Astrocyte of the spinal cord (primary cell): ENCODE results near the gene UBR7.
"Not testable (repeated sequence)": the region's sequence is repeated elsewhere in the genome, so short reads cannot be mapped to it uniquely, and the experiment has no call there.

Experiments used
- DNase-seq: peaks from one replicate; pipeline ENCODE4 v3.0.0; 2011; ENCODE audit warnings: low read depth, low spot score
- H3K4me3 ChIP-seq: 2 replicates; pipeline ENCODE4 v1.5.1; 2011; ENCODE audit warnings: low read depth, mild to moderate bottlenecking, low read length, moderate library complexity
- in situ Hi-C: cut with HindIII; loops from 2 replicates; pipeline ENCODE4 v1.10.0; 2017; ENCODE audit warnings: low sequenced_read_pairs
- TF ChIP-seq, protein P1 (sequence below): IDR thresholded peaks from 2 replicates; pipeline ENCODE4 v1.5.1; 2012; ENCODE audit warnings: low read depth, mild to moderate bottlenecking, low read length, inconsistent platforms

Gene UBR7, protein sequence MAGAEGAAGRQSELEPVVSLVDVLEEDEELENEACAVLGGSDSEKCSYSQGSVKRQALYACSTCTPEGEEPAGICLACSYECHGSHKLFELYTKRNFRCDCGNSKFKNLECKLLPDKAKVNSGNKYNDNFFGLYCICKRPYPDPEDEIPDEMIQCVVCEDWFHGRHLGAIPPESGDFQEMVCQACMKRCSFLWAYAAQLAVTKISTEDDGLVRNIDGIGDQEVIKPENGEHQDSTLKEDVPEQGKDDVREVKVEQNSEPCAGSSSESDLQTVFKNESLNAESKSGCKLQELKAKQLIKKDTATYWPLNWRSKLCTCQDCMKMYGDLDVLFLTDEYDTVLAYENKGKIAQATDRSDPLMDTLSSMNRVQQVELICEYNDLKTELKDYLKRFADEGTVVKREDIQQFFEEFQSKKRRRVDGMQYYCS

DNA sequence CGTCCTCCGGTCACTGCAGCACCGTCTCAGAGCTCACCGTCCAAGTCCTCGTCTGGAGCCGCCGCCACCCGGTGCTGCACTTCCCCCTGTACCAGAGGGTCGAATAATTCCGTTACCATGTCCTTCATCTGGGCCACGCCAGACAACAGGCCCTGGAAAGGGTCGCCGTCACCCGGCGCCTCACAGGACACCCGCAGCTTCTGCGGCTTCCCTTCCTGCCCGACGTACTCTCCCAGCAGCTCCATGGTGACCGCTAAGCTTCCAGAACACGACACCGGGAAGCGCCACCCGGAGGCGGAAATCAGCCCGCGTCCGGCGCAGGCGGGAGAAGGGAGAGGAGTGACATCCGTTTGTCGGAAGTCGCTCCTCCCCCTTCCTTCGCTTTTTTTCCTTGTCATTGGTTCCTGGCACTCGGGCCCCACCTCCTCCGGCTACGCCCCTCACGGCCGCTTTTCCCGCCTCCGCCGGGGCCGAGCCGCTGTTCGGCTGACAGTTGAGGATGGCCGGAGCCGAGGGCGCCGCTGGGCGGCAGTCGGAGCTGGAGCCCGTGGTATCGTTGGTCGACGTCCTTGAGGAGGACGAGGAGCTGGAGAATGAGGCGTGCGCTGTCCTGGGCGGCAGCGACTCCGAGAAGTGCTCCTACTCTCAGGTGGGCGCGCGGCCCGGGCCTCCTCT lies at the start of gene UBR7, which contains the start of gene GON7:
UBR7 (plus strand) TSS at position 464 of the 675 bp plus-strand sequence; CDS start at position 500, 36 bp downstream.
GON7 (minus strand) TSS at position 273 of the 675 bp plus-strand sequence; CDS start at position 245, 28 bp downstream.
- peak; percentile 98 for DNase-seq
- in situ Hi-C loops = no loop called here
- TF ChIP-seq, protein P1, sequence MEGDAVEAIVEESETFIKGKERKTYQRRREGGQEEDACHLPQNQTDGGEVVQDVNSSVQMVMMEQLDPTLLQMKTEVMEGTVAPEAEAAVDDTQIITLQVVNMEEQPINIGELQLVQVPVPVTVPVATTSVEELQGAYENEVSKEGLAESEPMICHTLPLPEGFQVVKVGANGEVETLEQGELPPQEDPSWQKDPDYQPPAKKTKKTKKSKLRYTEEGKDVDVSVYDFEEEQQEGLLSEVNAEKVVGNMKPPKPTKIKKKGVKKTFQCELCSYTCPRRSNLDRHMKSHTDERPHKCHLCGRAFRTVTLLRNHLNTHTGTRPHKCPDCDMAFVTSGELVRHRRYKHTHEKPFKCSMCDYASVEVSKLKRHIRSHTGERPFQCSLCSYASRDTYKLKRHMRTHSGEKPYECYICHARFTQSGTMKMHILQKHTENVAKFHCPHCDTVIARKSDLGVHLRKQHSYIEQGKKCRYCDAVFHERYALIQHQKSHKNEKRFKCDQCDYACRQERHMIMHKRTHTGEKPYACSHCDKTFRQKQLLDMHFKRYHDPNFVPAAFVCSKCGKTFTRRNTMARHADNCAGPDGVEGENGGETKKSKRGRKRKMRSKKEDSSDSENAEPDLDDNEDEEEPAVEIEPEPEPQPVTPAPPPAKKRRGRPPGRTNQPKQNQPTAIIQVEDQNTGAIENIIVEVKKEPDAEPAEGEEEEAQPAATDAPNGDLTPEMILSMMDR = no peak
- peak within 1 kb of the TSS; percentile 94 for H3K4me3 ChIP-seq

DNA sequence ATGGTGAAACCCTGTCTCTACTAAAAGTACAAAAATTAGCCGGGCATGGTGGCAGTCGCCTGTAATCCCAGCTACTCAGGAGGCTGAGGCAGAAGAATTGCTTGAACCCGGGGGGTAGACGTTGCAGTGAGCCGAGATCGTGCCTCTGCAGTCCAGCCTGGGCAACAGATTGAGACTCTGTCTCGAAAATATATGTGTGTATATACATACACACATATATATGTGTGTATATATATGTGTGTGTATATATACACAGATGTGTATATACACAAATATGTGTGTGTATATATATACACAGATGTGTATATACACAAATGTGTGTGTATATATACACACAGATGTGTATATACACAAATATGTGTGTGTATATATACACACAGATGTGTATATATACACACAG lies 48.7 kb upstream of the UBR7 start:
- H3K4me3 ChIP-seq, DNase-seq, in situ Hi-C loops: not testable (repeated sequence)

DNA sequence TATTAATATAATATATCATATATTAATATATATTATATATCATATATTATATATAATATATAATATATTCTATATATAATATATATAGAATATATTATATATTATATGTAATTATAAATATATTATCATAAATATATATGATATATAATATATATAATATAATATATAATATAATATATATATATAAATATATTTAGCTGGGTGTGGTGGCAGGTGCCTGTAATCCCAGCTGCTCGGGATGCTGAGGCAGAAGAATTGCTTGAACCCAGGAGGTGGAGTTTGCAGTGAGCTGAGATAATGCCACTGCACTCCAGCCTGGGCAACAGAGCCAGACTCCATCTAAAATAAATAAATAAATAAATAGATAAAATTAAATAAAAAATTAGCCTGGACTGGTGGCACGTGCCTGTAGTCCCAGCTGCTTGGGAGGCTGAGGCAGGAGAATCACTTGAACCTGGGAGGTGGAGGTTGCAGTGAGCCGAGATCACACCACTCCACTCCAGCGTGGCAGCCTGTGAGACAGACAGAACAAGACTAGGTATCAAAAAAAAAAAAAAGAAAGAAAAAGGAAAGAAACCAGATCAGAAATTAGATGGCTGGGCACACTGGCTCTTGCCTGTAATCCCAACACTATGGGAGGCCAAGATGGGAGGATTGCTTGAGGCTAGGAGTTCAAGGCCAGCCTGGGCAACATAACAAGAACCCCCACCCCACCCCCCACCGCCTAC lies 47.3 kb upstream of the UBR7 start:
- DNase-seq, H3K4me3 ChIP-seq, in situ Hi-C loops: not testable (repeated sequence)

DNA sequence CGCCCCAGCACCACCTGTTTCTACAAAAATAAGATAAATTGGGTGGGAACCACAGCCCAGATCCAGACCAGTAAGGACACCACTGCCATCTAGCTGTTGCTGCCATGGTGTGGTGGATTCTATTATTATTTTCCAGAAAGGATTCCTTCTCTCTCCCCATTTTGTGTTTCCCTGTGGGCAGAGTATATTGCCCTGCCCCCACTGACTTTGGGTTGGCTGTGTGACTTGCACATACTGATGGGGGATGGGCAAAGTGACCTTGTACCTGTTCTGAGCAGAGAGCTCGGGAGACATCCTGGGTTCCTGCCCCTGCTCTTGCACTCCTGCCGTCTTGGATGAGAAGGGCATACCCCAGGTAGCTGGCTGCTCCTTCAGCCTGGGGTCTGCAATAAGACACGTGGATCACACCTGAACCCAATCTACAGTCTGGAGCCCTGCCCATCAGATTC lies 46.7 kb upstream of the UBR7 start:
- TF ChIP-seq, protein P1 = peak; percentile 49
- H3K4me3 ChIP-seq = no peak overlapping the region
- DNase-seq = no peak
- in situ Hi-C loops = no loop called here

DNA sequence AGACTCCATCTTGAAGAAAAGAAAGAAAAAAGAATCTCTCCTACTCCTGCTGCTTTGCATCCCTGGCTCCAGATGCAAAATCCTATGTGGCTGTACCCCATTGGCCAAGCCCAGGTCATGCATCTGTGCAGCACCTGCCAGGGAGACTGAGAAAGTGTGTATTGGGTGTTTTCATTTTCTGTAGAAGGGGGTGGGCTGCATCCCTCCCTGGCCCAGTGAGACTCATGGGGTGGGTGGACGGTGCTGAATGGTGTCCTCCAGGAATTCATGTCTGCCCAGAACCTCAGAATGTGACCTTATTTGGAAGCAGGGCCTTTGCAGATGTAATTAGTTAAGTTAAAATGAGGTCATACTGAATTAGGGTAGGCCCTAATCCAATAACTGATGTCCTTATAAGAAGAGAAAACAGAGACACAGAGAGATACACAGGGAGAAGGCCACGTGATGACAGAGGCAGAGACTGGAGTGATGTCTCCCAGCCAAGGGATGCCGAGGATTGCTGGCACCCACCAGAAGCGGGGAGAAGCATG lies 45.6 kb upstream of the UBR7 start:
- in situ Hi-C loops = no loop called here

DNA sequence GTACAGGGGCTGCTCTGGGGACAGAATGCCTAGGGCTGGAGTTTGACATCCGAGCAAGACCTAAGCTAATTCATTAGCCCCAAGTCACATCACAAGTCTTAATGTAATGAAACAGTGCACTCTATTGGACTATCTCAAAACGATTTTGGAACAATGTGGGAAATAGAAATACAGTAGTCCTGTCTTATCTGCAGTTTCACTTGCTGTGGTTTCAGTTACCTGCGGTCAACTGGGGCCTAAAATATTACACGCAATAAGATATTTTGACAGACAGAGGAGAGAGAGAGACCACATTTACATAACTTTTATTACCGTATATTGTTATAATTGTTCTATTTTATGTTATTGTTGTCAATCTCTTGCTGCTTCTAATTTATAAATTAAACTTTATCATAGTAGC lies 43.5 kb upstream of the UBR7 start:
- in situ Hi-C loops = no loop called here
- DNase-seq = no peak
- TF ChIP-seq, protein P1 = no peak

More for the DNA sequence above, 45.6 kb upstream of the UBR7 start:
- DNase-seq = no peak
- TF ChIP-seq, protein P1 = no peak
- H3K4me3 ChIP-seq = no peak overlapping the region

DNA sequence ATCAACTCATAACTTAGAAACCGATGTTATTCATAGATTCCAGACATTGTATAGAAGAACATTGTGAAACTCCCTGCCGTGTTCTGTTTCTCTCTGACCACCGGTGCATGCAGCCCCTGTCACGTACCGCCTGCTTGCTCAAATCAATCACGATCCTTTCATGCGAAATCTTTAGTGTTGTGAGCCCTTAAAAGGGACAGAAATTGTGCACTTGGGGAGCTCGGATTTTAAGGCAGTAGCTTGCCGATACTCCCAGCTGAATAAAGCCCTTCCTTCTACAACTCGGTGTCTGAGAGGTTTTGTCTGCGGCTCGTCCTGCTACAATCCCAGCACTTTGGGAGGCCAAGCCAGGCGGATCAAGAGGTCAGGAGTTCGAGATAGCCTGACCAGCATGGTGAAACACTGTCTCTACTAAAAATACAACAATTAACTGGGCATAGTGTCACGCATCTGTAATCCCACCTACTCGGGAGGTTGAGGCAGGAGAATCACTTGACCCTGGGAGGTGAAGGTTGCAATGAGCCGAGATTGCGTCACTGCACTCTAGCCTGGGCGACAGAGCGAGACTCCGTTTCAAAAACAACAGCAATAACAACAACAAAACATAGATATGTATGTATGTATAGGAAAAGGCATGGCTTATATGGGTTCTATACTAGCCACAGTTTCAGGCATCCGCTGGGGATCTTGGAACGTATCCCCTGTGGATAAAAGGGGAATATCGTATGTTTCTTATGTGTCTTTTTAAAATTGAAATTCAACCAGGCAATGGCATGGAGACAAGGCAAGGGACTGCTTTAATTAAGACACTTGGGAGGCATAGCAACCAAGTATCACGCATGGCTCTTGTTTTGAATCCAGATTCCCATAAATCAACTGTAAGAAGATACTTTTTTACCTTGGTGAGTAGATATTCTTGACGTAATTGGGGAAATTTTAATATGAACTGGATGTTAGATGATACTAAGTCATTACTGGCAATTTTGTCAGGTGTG lies 41.5 kb upstream of the UBR7 start:
- in situ Hi-C loops = not testable (repeated sequence)

More for the DNA sequence above, 43.5 kb upstream of the UBR7 start:
- no peak overlapping the region for H3K4me3 ChIP-seq

DNA sequence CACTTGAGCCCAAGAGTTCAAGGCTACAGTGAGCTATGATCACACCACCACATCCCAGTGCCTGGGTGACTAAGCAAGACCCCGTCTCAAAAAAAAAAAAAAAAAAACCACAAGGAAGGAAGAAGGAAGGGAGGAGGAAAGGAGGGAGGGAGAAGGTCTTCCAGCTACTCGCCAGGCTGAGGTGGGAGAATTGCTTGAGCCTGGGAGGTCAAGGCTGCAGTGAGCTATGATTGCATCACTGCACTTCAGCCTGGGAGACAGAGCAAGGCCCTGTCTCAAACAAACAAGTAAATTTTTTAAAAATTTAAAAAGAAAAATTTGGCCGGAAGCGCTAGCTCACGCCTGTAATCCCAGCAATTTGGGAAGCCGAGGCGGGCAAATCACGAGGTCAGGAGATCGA lies 38.4 kb upstream of the UBR7 start:
- DNase-seq, in situ Hi-C loops, H3K4me3 ChIP-seq: not testable (repeated sequence)

More for the DNA sequence above, 41.5 kb upstream of the UBR7 start:
- not testable (repeated sequence) for H3K4me3 ChIP-seq, DNase-seq

DNA sequence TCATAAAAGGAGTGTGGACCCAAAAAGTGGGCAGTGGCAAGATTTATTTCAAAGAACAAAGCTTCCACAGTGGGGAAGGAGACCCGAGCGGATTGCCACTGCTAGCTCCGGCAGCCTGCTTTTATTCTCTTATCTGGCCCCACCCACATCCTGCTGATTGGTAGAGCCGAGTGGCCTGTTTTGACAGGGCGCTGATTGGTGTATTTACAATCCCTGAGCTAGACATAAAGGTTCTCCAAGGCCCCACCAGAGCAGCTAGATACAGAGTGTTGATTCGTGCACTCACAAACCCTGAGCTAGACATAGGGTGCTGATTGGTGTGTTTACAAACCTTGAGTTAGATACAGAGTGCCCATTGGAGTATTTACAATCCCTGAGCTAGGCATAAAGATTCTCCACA lies 37.4 kb upstream of the UBR7 start:
- DNase-seq, H3K4me3 ChIP-seq, in situ Hi-C loops: not testable (repeated sequence)

DNA sequence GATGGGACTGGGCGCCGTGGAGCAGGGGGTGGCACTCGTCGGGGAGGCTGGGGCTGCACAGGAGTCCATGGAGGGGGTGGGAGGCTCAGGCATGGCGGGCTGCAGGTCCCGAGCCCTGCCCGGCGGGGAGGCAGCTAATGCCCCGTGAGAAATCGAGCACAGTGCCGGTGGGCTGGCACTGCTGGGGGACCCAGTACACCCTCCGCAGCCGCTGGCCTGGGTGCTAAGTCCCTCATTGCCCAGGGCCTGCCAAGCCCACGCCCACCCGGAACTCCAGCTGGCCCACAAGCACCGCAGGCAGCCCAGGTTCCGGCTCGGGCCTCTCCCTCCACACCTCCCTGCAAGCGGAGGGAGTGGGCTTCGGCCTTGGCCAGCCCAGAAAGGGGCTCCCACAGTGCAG lies 36.9 kb upstream of the UBR7 start:
- DNase-seq, in situ Hi-C loops, H3K4me3 ChIP-seq: not testable (repeated sequence)
